Frontal cortex (tissue), 4 donors: ENCODE results near the gene CCDC28B. TPM values are rescaled to one million over a fixed set of nuclear protein-coding genes. Genes with fewer than 3 reads are reported as not detected.

ENCODE experiments used
- DNase-seq, 2 donors: peaks; one replicate each; pipeline ENCODE4 v3.0.0; 2012; ENCODE audit warnings: low spot score in 2 of 2
- FAIRE-seq: peaks from 2 replicates; lab custom pipeline; 2012; peaks lifted over from hg19 to GRCh38; lab: Jason Lieb, UNC
- total RNA-seq: library from RNA; depleted of rRNA; stranded (reverse); fragments of >200 nt; gene quantifications from one replicate; pipeline ENCODE4 v1.2.3, GENCODE V29; 2014
- donor health status: control.
- donor health status: control.
- donor health status: control.

The CCDC28B gene
- total RNA-seq, 1 donor from 2014 or later: 34.2 TPM

GRCh38 chr1:32247983-32248889, 47.8 kb downstream of the CCDC28B start:
- FAIRE-seq (no peak), DNase-seq (peak in 1 of 2 donors; percentile 69)

DNA sequence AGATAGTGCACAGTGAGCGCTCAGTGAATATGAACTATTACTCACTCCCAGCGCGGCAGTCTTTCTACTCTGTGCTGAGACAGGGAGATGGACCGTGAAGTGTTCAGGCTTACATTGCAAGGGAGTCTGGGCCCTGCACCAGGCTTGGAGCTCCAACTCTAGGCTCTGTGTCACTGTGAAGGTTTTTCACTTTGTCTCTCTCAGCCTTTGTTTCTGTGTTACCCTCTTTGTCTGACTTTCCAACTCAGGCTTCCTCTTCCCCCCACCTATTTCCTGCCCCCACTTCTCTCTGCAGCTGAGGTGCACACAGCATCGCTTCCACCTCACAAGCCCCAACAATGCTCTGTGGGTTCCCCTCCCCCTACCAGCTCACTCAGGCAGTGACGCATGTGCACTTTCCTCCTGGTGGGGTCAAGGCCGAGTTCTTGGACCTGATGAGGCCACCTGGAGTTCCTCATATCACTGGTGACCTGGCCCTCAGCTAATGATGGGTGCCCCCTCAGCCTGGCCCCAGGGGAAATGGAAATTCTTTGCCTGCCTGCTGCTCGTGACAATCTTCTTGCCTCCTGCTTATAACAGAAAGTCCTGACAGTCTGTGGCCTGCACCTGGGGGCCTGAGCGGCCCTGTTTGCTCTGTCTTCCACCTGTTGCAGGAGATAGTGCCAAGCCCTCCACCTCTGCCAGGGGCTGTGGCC, 49.6 kb downstream of the CCDC28B start:
- no peak for DNase-seq
- no peak for FAIRE-seq

GRCh38 chr1:32250893-32251716, 50.7 kb downstream of the CCDC28B start, which contains the start of gene LCK:
LCK (plus strand) TSS chr1:32251265; CDS start chr1:32274330, 23,065 bp downstream.
- DNase-seq (no peak), FAIRE-seq (no peak)

Other genes with a start within 250 kb of the CCDC28B start
- 105 TPM for gene KHDRBS1, start 186.7 kb upstream of the CCDC28B start, total RNA-seq
- gene TMEM39B, start 127.7 kb upstream of the CCDC28B start, total RNA-seq: 5.3 TPM
- 21.2 TPM for gene KPNA6, start 92.5 kb upstream of the CCDC28B start, total RNA-seq
- 20.4 TPM for gene TXLNA, start 20.9 kb upstream of the CCDC28B start, total RNA-seq
- gene IQCC, start 5.1 kb downstream of the CCDC28B start, total RNA-seq: 3.3 TPM
- gene DCDC2B, start 8.5 kb downstream of the CCDC28B start, total RNA-seq: not detected
- gene TMEM234, start 21.8 kb downstream of the CCDC28B start, total RNA-seq: 12.2 TPM
- 98.6 TPM for gene EIF3I, start 21.8 kb downstream of the CCDC28B start, total RNA-seq
- 0.41 TPM for gene FAM167B, start 46.6 kb downstream of the CCDC28B start, total RNA-seq
- not detected for gene LCK, start 50.7 kb downstream of the CCDC28B start, total RNA-seq
- 19.6 TPM for gene HDAC1, start 91.5 kb downstream of the CCDC28B start, total RNA-seq
- 373 TPM for gene MARCKSL1, start 135.6 kb downstream of the CCDC28B start, total RNA-seq
- 2.0 TPM for gene FAM229A, start 161.9 kb downstream of the CCDC28B start, total RNA-seq
- gene TSSK3, start 161.9 kb downstream of the CCDC28B start, total RNA-seq: 0.41 TPM
- 65.2 TPM for gene BSDC1, start 193.8 kb downstream of the CCDC28B start, total RNA-seq